Endodermal cell (in vitro differentiated cells): ENCODE results near the gene DRAXIN. TPM values are rescaled to one million over a fixed set of nuclear protein-coding genes. Genes with fewer than 3 reads are reported as not detected.
A peak's percentile ranks its signal among the peaks of the same experiment; 100 is the strongest.

Experiments used
- DNase-seq: peaks from one replicate; pipeline ENCODE4 v3.0.0-alpha.2; 2017
- H3K27ac ChIP-seq: 2 replicates; pipeline ENCODE4 v1.5.1; 2013; ENCODE audit warnings: mild to moderate bottlenecking, low read depth, low read length, moderate library complexity
- H3K27me3 ChIP-seq: 2 replicates; pipeline ENCODE4 v1.6.1; 2013; ENCODE audit warnings: mild to moderate bottlenecking, low read length, moderate library complexity; ENCODE audit not compliant: insufficient read depth, control insufficient read depth, poor library complexity, severe bottlenecking
- H3K36me3 ChIP-seq: 2 replicates; pipeline ENCODE4 v1.7.0; 2013; ENCODE audit warnings: mild to moderate bottlenecking, low read length, moderate library complexity; ENCODE audit not compliant: control insufficient read depth, insufficient read depth
- H3K4me1 ChIP-seq: one replicate; pipeline ENCODE4 v1.7.0; 2013; ENCODE audit warnings: low read length; ENCODE audit not compliant: control insufficient read depth, insufficient read depth
- H3K4me3 ChIP-seq: 2 replicates; pipeline ENCODE4 v1.5.1; 2013; ENCODE audit warnings: mild to moderate bottlenecking, low read length, moderate library complexity
- H3K9ac ChIP-seq: 2 replicates; pipeline ENCODE4 v1.6.1; 2013; ENCODE audit warnings: mild to moderate bottlenecking, low read length, moderate library complexity; ENCODE audit not compliant: poor library complexity, severe bottlenecking; ENCODE audit errors: extremely low read depth
- H3K9me3 ChIP-seq: 2 replicates; pipeline ENCODE4 v1.6.1; 2013; ENCODE audit warnings: mild to moderate bottlenecking, low read length, moderate library complexity; ENCODE audit not compliant: control insufficient read depth
- H3K27ac Mint-ChIP-seq: 2 replicates; pipeline ENCODE4 v1.8.0; 2020; ENCODE audit warnings: mixed read lengths
- H3K27me3 Mint-ChIP-seq: 2 replicates; pipeline ENCODE4 v1.8.0; 2021; ENCODE audit warnings: mild to moderate bottlenecking, mixed read lengths; ENCODE audit not compliant: insufficient read depth
- H3K36me3 Mint-ChIP-seq: 2 replicates; pipeline ENCODE4 v1.8.0; 2020; ENCODE audit warnings: low read depth, mixed read lengths
- H3K4me1 Mint-ChIP-seq: 2 replicates; pipeline ENCODE4 v1.8.0; 2020; ENCODE audit warnings: mixed read lengths
- H3K4me3 Mint-ChIP-seq: 2 replicates; pipeline ENCODE4 v1.8.0; 2020; ENCODE audit warnings: mild to moderate bottlenecking, moderate library complexity, mixed read lengths
- H3K9me3 Mint-ChIP-seq: 2 replicates; pipeline ENCODE4 v1.8.0; 2020; ENCODE audit warnings: mild to moderate bottlenecking, mixed read lengths
- CTCF ChIP-seq: fragments of 200-600 bp; sonication (generic); conservative IDR thresholded peaks from 2 replicates; pipeline ENCODE4 v1.5.0; 2021; ENCODE audit warnings: antibody characterized with exemption, mild to moderate bottlenecking
- WGBS, 2 experiments: methylation state at CpG; one replicate each; pipeline versions ENCODE4 v1.1.5 to v1.1.7; 2013; ENCODE audit warnings: missing lambda C conversion rate in 2 of 2, mixed read lengths in 1 of 2; ENCODE audit not compliant: insufficient coverage in 1 of 2, insufficient read length in 1 of 2; 5-methylcytosine and 5-hydroxymethylcytosine counted together
- total RNA-seq, 2 donors: library from RNA; stranded (reverse); fragmentation: NEBNext Ultra II Directional in 1 of 2; extraction: Animal tissue kit (Norgen Biotek cat#: 25700) in 1 of 2; gene quantifications; 2 replicates in 1 of 2; 3 replicates in 1 of 2; pipeline ENCODE4 v1.2.1, GENCODE V29; 2021

DRAXIN gene
- total RNA-seq, 2 donors from 2014 or later = 5.4 to 6.0 TPM

GRCh38 chr1:11731691-11732283, 40.3 kb downstream of the DRAXIN start:
- peak; percentile 80 for DNase-seq
- no peaks in the 10 kb centered on the region for H3K4me1 ChIP-seq
- Mint-ChIP-seq H3K27ac (peak overlapping the region; percentile 41), H3K9me3 (no peaks in the 10 kb centered on the region), H3K4me3 (no peak overlapping the region), H3K27me3 (peaks cover 1% of the 10 kb centered on the region), H3K4me1 (peaks cover 22% of the 10 kb centered on the region), H3K36me3 (no peaks in the 10 kb centered on the region)
- no peaks in the 10 kb centered on the region for H3K9me3 ChIP-seq
- no peaks in the 10 kb centered on the region for H3K36me3 ChIP-seq
- WGBS, 2 experiments = 47 to 60% methylated on average over 14 to 16 of the region's 17 CpGs
- no peak overlapping the region for H3K9ac ChIP-seq
- H3K27me3 ChIP-seq = no peaks in the 10 kb centered on the region
- no peak overlapping the region for H3K4me3 ChIP-seq
- H3K27ac ChIP-seq = peak overlapping the region; percentile 79
- TF ChIP-seq CTCF = no peak

- peaks cover 28% of the 10 kb centered on the region for H3K4me1 Mint-ChIP-seq
- H3K9me3 Mint-ChIP-seq = no peaks in the 10 kb centered on the region
- H3K27ac ChIP-seq = no peak overlapping the region
- 79 to 89% methylated on average over 2 to 3 of the region's 3 CpGs for WGBS, 2 experiments
- no peak overlapping the region for H3K9ac ChIP-seq
- H3K27me3 Mint-ChIP-seq = peaks cover 1% of the 10 kb centered on the region
- no peak for TF ChIP-seq CTCF
- H3K27ac Mint-ChIP-seq = no peak overlapping the region
- no peak for DNase-seq
- H3K9me3 ChIP-seq = no peaks in the 10 kb centered on the region
- no peak overlapping the region for H3K4me3 Mint-ChIP-seq
- no peak overlapping the region for H3K4me3 ChIP-seq
- no peaks in the 10 kb centered on the region for H3K27me3 ChIP-seq
- H3K4me1 ChIP-seq = no peaks in the 10 kb centered on the region
- no peaks in the 10 kb centered on the region for H3K36me3 ChIP-seq
- H3K36me3 Mint-ChIP-seq = no peaks in the 10 kb centered on the region
These were observed 41.8 kb downstream of the DRAXIN start for GRCh38 chr1:11733306-11733705.

- H3K36me3 Mint-ChIP-seq = no peaks in the 10 kb centered on the region
- Histone ChIP-seq H3K9ac (no peak overlapping the region), H3K4me1 (no peaks in the 10 kb centered on the region), H3K9me3 (no peaks in the 10 kb centered on the region), H3K27ac (peak overlapping the region; percentile 57), H3K27me3 (no peaks in the 10 kb centered on the region), H3K36me3 (no peaks in the 10 kb centered on the region), H3K4me3 (peak overlapping the region; percentile 91)
- WGBS, 2 experiments = 46 to 53% methylated on average over 2 to 4 of the region's 4 CpGs
- no peak for DNase-seq
- peaks cover 17% of the 10 kb centered on the region for H3K4me1 Mint-ChIP-seq
- TF ChIP-seq CTCF = no peak
- H3K27me3 Mint-ChIP-seq = peaks cover 1% of the 10 kb centered on the region
- H3K4me3 Mint-ChIP-seq = peak overlapping the region; percentile 91
- peak overlapping the region; percentile 93 for H3K27ac Mint-ChIP-seq
- no peaks in the 10 kb centered on the region for H3K9me3 Mint-ChIP-seq
These were observed 44.0 kb downstream of the DRAXIN start for GRCh38 chr1:11735531-11735853.
